ENCODE measurements around the gene PCCA. TPM values are rescaled to one million over a fixed set of nuclear protein-coding genes. Genes with fewer than 3 reads are reported as not detected.
A peak's percentile ranks its signal among the peaks of the same experiment; 100 is the strongest.

The PCCA gene
- total RNA-seq, 1 experiment from 2014 or later, result 8.9 TPM

DNA sequence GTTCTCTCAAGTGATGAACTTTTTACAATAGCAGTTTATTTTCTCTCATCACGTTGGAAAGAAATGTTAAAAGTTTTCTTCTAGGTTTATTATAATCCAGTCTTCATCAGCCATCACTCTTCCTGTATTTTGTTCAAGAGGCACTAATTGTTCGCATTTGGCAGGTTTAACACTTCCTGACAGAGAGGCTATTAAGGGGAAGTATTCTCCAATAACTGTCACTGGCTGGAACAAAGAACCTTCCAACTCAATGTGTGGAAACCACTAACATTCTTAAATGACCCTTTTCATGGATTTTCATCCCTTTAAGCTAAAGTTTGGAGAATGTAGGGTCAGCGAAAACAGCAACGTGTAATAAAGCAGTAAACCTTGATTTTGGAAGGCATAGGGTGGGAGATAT lies 145.1 kb downstream of the PCCA start:
- CTCF ChIA-PET, result interaction anchor here (0.6 kb wide), 1 partner anchor 578 kb away, joined by 3 read pairs; no protein-coding TSS in a partner anchor
- intact Hi-C loops (cut with micrococcal nuclease; ENCODE audit: unreplicated experiment), result loop anchor here (2.0 kb wide), 1 partner anchor 317 kb away; no protein-coding TSS in a partner anchor
- Mint-ChIP-seq H3K4me1 (ENCODE audit: low read depth, unreplicated experiment) (no peaks in the 10 kb centered on the region), H3K4me3 (ENCODE audit: low read depth, unreplicated experiment) (no peak overlapping the region), H3K27me3 (ENCODE audit: unreplicated experiment) (no peaks in the 10 kb centered on the region), H3K9me3 (ENCODE audit: low read depth, unreplicated experiment) (no peaks in the 10 kb centered on the region), H3K36me3 (ENCODE audit: insufficient read depth, unreplicated experiment) (no peaks in the 10 kb centered on the region), H3K27ac (ENCODE audit: unreplicated experiment) (no peak overlapping the region)
- no peak for TF ChIP-seq CTCF (IDR thresholded peaks at IDR 0.05; ENCODE audit: unreplicated experiment)
- no TSS peak for BruUV-seq (replicated peaks)
- no peak for DNase-seq

GRCh38 chr13:100234524-100235136 lies 145.7 kb downstream of the PCCA start:
- Mint-ChIP-seq H3K36me3 (ENCODE audit: insufficient read depth, unreplicated experiment) (no peaks in the 10 kb centered on the region), H3K4me1 (ENCODE audit: low read depth, unreplicated experiment) (no peaks in the 10 kb centered on the region), H3K4me3 (ENCODE audit: low read depth, unreplicated experiment) (no peak overlapping the region), H3K27me3 (ENCODE audit: unreplicated experiment) (no peaks in the 10 kb centered on the region), H3K9me3 (ENCODE audit: low read depth, unreplicated experiment) (no peaks in the 10 kb centered on the region), H3K27ac (ENCODE audit: unreplicated experiment) (no peak overlapping the region)
- no peak for TF ChIP-seq CTCF (IDR thresholded peaks at IDR 0.05; ENCODE audit: unreplicated experiment)
- CTCF ChIA-PET, result interaction anchor here (0.6 to 1.1 kb wide), 3 partner anchors 282 to 578 kb away, joined by 3 to 4 read pairs (median 3); no protein-coding TSS in a partner anchor
- DNase-seq, result no peak
- intact Hi-C loops (cut with micrococcal nuclease; ENCODE audit: unreplicated experiment), result loop anchor here (2.0 to 5.0 kb wide), 3 partner anchors 283 to 577 kb away; no protein-coding TSS in a partner anchor
- BruUV-seq (replicated peaks), result no TSS peak

DNA sequence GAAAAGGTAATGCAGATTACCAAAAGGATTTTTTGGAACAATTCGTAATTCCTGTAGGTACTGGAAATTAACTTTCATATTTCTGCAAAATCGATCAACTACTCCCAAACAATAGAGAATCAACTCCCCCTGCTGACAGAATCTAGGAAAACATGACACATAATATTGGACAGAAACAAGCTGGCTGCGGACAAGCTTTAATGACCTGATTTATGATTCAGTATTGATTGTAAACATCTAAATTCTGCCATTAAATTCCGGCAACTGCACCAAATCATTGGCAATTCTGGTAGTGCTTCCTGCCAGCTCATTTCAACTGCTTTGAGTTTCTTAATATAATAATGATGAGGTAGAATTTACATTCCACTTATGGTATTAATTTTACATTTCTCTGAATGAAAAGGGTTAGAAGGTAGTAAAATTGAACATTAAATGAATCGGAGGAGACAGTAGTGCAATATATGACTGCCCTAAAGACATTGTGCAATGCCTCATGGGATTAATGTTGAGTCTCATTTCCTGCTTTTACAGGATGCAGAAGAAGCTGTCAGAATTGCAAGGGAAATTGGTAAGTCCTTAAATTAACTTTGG lies 146.5 kb downstream of the PCCA start:
- peak; percentile 15 for DNase-seq
- H3K36me3 Mint-ChIP-seq (ENCODE audit: insufficient read depth, unreplicated experiment), result no peaks in the 10 kb centered on the region
- intact Hi-C loops (cut with micrococcal nuclease; ENCODE audit: unreplicated experiment), result loop anchor here (2.0 to 5.0 kb wide), 3 partner anchors 282 to 578 kb away; no protein-coding TSS in a partner anchor
- CTCF ChIA-PET, result interaction anchor here (0.6 to 1.1 kb wide), 6 partner anchors 78 to 579 kb away, joined by 3 to 7 read pairs (median 4); partner anchors contain the start of gene PCCA
- BruUV-seq (replicated peaks), result no TSS peak
- no peaks in the 10 kb centered on the region for H3K9me3 Mint-ChIP-seq (ENCODE audit: low read depth, unreplicated experiment)
- H3K27ac Mint-ChIP-seq (ENCODE audit: unreplicated experiment), result no peak overlapping the region
- H3K4me1 Mint-ChIP-seq (ENCODE audit: low read depth, unreplicated experiment), result no peaks in the 10 kb centered on the region
- TF ChIP-seq CTCF (IDR thresholded peaks at IDR 0.05; ENCODE audit: unreplicated experiment), result no peak
- H3K27me3 Mint-ChIP-seq (ENCODE audit: unreplicated experiment), result no peaks in the 10 kb centered on the region
- H3K4me3 Mint-ChIP-seq (ENCODE audit: low read depth, unreplicated experiment), result no peak overlapping the region

GRCh38 chr13:100240109-100240779 lies 151.4 kb downstream of the PCCA start:
- no peaks in the 10 kb centered on the region for H3K9me3 Mint-ChIP-seq (ENCODE audit: low read depth, unreplicated experiment)
- TF ChIP-seq CTCF (IDR thresholded peaks at IDR 0.05; ENCODE audit: unreplicated experiment), result no peak
- no peaks in the 10 kb centered on the region for H3K27me3 Mint-ChIP-seq (ENCODE audit: unreplicated experiment)
- intact Hi-C loops (cut with micrococcal nuclease; ENCODE audit: unreplicated experiment), result no loop called here
- CTCF ChIA-PET, result no interaction called here
- BruUV-seq (replicated peaks), result no TSS peak
- H3K4me1 Mint-ChIP-seq (ENCODE audit: low read depth, unreplicated experiment), result no peaks in the 10 kb centered on the region
- H3K4me3 Mint-ChIP-seq (ENCODE audit: low read depth, unreplicated experiment), result no peak overlapping the region
- H3K27ac Mint-ChIP-seq (ENCODE audit: unreplicated experiment), result no peak overlapping the region
- H3K36me3 Mint-ChIP-seq (ENCODE audit: insufficient read depth, unreplicated experiment), result no peaks in the 10 kb centered on the region
- no peak for DNase-seq
